Cortex of kidney (tissue), 1 donor: ENCODE data around the gene NAA25.
"Not testable (repeated sequence)": the region's sequence is repeated elsewhere in the genome, so short reads cannot be mapped to it uniquely, and the experiment has no call there.

Experiments used
- DNase-seq: peaks from one replicate; lab custom pipeline; 2025; lab: John Stamatoyannopoulos, UW

NAA25 gene

DNA sequence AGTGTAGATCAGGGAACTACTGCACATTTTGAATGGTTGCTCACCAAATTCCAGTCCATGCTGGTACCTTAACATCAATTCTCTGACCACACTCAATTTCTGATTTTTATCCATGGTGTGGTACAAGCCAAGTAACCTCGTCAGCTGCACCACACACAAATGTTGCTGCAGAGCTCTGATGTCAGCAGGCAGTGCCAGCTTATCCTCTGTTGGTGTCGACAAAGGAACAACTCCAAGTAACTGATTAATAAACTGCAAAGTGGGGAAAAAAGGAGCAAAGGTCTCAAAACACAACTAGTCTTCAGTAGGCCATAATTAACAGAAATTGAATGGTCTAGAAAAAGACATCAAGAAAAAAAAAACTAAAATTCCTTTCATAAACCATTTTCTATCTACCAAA lies 47.4 kb downstream of the NAA25 start:
- no peak for DNase-seq

DNA sequence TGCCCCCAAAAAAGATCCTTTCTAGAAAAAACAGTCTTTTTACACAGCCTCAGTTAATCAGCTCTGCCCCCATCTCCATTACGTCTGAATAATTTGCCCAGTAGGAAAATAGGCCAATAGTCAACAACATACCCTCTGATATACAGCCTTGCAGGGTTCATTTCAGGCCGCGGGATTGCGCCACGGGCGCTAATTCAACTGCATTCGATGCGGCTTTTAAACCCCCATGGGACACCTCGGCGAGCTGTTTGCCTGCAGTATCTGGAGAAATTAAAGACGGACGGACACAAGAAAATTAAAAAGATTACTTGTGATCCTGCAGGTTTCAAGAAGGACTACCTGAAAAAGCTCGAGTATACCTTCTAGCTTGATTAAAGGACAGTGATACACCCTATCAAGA lies 59.2 kb downstream of the NAA25 start:
- no peak for DNase-seq

DNA sequence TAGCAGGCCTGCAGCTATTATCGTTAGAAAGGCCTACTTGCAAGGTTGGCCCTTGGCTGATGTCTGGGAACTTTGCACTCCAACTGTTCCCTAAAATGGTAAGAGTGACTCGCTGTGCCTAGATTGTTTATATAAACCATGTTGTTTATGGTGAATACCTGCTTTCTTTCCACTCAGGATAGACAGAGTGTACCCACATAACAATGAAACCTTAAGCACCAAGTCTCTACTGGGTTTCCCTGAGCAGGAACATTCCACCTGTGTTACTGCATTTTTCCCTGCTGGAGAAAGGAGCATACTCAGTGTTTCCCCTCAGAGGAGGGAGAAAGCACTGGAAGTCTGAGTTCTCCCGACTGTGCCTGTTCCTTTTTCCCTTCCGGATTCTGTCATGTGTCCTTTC lies 62.6 kb downstream of the NAA25 start:
- DNase-seq, result no peak

DNA sequence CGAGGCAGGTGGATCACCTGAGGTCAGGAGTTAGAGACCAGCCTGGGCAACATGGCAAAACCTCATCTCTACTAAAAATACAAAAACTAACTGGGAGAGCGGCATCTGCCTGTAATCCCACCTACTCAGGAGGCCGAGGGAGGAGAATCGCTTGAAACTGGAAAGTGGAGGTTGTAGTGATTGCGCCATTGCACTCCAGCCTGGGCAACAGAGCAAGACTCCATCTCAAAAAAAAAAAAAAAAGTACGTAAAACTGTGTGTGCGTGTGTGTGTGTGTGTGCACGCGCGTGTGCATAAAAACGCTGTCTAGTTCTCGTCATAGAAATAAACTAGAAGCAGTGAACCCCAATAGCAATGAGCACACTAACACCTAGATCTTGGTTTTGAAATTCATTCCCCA lies 72.0 kb downstream of the NAA25 start:
- DNase-seq, result not testable (repeated sequence)

DNA sequence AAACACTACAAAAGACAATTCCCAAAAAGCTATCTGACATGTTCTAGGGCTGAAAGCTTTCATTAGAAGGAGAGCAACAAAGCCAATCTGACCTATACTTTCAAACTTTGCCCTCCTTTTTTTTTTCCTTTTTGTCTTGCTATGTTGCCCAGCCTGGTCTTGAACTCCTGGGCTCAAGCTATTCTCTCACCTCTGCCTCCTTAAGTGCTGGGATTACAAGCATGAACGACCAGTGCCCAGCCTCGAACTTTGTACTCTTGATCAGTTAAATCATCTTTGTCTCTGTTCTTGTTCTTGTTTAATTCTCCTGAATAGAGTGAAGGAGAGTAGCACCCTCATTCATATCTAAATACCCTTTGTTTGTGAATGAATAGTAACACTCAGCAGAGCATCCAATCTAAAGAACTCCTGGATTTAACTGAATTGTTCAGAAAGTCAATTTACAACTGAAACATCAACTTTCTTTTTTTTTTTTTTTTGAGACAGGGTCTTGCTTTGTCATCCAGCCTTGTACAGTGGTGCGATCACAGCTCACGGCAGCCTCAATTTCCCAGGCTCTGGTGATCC lies 73.3 kb downstream of the NAA25 start:
- DNase-seq, result no peak

DNA sequence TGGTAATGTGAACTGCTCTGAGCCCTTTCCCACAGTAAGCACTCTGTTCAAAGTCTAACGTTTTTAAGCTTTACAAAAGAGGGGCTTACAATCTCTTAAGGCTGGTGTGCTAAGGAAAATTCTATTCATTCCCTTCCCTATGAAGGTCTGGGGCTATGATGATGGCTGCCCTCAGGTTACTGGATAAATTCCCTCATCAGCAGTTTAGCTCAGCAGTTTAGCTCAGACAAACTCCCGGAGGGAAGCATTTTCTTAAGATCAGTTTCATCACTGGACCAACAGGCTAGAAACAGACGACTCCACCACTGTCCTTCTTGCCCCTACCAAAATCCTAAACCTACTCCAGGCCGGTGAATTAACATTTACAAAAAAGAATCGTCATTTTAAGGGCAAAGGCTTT lies 76.3 kb downstream of the NAA25 start:
- no peak for DNase-seq

DNA sequence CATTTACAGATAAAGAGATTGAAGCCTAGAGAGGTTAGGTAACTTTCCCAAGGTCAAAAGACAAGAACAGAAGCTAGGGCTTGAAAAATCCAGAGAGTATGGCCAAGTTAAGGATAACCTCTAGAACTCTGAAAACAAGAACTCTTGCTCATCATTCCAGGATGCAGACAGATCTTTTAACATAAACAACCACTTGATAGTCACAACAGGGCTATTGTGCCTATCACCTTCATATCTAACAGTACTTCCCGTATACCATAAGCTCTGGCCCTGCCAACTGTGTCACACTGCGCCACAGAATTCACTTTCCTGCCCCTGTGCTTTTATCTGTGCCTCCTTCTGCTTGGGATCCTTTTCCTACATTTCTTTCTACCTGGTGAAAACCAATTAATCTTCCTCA lies 77.1 kb downstream of the NAA25 start:
- no peak for DNase-seq

DNA sequence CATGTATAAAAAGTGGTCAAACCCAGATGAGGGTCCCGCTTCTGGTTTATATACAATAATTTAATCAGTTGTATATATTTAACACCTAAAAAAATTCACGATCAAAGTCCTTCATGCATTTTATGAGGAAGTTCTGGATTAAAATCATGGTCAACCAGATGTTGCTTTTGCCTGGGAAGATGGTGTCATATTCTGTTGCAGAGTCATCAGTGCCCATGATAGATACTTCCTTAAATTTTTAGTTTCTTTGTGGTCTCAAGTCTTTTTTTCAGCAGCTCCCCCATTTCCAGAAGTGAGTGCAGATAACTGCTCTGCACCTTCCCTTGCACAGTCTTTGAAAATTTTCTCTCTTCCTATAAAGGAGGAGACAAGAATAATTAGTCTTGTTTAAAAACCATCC lies 79.3 kb downstream of the NAA25 start:
- no peak for DNase-seq

DNA sequence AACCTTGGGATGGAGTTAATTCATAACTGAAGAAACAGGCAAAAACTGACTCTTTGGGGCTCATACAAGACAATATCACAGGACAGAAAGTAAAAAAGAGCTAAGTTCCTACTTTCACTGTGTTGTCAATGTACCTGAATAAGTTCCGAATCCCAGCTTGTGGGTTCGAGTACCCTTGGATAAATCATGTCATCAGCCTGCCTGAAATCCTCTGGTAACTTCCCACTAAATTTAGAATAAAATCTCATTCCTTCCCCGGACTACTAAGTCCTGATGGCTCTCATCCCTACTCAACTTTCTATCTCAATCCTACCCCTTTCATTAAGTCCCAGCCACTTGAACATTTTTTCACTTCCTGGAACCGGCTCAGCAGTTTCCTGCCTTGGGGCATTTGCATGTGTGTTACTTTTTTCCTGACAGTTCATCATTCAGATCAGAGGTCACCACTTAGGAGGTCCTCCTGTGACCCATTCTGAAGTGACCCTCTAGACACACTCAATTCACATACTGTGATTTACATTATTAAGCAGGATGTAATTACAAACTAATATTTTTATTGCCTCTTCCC lies 82.7 kb downstream of the NAA25 start:
- no peak for DNase-seq

DNA sequence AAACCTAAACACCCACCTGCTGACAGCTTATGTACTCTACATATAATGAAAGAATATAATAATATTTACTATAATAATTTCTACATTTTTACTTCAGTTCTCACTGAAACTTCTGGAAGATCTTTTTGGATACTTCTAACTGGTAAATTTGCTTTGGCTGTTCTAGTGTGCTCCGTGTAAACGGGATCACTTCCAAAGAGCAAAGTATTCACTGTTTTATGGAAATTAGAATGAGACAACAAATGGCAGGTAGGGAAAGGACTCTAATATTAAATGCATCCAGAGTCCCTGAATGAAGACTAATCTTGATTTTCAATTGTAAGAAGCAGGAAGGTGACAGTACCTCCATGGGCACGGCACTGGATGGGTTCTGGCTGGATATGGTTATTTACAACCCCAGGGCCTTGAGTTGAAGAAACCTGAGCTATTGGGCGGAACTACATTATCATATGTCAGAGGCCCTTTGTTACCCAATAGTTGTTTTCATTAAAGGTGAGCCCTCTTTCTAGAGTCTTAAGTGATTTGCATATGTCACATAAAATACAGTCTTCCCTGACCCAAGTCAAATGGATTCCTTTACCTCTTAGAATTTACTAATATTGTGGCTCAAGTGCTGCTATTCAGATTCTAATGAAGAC lies 84.7 kb downstream of the NAA25 start:
- DNase-seq, result no peak

DNA sequence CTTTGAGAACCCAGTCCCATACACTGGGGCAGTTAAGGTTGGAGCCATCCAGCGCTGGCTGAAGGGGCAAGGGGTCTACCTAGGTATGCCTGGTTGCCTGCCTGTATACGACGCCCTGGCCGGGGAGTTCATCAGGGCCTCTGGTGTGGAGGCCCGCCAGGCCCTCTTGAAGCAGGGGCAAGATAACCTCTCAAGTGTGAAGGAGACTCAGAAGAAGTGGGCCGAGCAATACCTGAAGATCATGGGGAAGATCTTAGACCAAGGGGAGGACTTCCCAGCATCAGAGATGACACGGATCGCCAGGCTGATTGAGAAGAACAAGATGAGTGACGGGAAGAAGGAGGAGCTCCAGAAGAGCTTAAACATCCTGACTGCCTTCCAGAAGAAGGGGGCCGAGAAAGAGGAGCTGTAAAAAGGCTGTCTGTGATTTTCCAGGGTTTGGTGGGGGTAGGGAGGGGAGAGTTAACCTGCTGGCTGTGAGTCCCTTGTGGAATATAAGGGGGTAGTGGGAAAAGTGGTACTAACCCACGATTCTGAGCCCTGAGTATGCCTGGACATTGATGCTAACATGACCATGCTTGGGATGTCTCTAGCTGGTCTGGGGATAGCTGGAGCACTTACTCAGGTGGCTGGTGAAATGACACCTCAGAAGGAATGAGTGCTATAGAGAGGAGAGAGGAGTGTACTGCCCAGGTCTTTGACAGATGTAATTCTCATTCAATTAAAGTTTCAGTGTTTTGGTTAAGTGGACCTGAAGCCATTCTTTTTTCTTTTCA lies 86.2 kb downstream of the NAA25 start:
- no peak for DNase-seq

DNA sequence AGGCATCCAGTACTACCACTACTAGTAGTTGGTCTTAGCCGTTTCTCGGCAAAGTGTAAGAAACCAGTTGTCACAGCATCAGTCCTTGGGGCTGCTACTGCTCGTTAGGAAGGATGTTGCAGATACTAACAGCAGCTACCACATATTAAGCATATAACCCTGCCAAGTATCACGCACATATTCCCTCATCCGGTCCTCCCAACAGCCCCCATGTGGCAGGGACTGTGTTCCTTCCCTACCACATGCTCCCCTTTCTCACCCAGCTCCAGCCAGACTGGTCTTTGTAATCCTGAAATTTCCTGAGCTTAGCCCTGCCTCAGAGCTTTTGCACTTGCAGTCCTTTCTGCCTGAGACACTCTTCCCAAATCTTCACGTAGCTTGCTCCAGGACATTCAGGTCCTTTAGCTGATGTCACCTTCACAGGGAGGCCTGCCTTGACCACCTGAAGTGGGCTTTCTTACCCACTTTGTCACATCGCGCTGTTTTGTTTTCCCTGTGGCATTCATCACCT lies 87.6 kb downstream of the NAA25 start:
- DNase-seq, result no peak

DNA sequence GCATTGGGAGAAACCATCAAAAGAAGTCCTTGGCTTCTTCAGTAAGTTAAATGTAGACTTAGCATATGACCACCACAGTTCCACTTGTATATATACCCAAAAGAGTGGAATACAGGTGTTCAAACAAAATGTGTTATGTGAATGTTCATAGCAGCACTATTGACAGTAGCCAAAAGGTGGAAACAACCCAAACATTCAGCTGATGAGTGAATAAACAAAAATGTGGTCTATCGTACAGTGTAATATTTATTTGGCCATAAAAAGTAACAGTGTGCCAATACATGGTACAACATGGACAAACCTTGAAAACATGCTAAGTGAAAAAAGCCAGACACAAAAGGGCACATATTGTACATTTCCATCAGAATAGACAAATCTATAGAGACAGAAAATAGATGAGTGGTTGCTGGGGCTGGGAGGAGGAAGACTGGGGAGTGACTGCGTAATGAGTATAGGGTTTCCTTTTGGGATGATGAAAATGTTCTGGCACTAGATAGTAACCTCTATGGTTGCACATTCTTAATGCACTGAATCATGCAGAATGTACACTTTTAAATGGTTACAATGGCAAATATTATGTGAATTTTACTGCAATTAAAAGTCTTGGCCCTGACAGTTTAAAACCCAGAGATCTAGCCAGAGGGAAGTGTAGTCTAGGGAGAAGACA lies 89.9 kb downstream of the NAA25 start:
- DNase-seq, result no peak

DNA sequence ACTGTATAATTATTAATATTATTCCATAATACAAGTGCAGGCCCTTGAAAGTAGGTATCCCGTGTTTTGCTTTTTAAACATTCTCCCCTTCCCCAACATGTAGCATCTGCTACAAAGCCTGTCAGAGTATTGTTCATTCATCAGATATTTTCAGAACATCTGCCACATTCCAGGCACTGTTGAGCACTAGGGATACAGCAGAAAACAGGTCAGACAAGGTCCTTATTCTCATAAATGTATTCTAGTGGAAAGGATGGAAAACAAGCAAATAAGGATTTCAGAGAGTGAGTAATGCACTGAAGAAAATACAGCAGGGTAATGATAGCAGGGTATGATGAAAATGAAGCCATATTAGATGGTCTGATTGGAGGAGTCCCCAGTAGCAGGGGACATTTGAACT lies 91.5 kb downstream of the NAA25 start:
- DNase-seq, result no peak

DNA sequence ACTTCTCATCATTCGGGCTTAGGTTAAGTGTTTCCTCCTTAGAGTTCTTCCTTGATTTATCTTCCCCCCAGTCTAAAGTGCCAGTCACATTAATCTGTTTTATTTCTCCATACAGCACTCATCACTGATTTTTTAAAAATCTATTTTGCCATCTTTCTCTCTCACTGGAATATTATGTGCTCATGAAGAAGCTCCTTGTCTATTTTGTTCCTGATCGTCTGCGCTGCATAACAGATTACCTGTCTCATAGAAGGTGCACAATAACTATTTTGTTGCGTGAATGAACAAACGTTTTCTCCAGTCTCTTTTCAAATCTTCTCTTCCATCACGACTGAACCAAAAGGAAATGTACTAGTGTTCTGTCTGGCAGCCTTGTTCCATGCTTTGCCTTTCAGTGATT lies 92.6 kb downstream of the NAA25 start:
- DNase-seq, result no peak

DNA sequence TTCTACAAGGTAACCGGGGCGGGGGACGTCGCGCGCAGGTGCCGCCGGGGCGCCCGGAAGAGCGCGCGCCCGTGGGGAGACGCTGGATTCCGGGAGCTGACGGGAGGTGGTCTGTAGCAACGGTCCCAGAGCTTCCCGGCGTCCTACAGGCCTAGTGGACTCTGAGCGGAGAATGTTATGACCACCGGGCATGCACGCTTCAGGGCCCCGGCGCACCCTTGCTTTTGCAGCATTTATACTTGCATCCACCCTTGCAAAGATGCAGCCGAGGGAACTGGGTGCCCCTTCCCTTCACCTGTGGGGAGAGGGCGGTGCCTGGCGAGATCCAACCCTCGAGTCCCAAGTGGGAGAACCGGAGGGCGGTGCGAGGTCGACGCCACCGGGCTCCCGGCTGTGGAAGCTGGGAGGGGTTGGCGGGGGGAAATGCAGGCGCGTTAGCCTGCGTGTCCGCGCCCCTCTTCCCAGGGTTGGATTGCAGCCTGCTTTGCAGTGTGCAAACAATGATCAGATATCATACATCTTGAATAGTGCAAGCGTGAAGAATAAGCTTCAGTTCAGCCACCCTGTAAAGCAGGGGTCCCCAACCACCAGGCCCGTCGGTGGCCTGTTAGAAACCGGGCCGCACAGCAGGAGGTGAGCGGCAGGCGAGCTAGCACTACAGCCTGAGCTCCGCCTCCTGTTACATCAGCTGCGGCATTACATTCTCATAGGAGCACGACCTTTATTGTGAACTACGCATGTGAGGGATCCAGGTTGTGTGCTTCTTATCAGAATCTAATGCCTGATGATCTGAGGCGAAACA lies 94.8 kb downstream of the NAA25 start:
- no peak for DNase-seq

DNA sequence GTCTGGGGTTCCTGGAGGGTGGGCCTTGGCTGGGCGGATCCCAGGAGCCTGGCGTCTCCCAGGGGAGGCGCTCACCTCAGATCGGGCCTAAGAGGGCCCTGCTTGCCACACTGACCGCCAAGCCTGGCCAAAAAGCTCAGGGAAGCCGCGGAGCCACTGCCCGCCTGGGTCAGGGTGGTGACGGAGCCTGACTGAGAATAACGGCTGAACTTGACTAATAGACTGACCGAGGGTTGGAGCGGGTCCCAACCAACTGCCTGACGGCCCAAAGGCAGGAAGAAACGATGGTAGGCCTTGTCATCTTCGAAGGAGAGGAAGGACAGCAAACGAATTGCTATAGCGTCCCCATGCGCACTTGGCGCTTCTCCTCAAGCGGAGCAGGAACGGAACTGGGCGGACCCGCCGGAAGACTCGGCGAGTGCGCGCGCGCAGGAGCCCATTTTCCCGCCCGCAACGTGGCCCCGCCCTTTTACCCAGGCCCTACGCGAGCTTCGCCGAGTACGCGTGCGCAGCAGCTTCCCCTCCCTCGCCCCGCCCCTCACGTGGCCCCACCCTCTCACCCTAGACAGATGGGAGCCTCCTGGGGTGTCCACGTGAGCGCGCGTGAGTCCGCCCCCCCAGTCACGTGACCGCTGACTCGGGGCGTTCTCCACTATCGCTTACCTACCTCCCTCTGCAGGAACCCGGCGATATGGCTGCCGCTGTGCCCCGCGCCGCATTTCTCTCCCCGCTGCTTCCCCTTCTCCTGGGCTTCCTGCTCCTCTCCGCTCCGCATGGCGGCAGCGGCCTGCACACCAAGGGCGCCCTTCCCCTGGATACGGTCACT lies 95.6 kb downstream of the NAA25 start, which contains the start of the genes ERP29 and TMEM116:
Gene ERP29, plus strand, starts transcription at position 652 of the 826 bp plus-strand sequence. Its CDS starts 40 bp downstream, at position 692.
Gene TMEM116, minus strand, starts transcription at position 391 of the 826 bp plus-strand sequence. CDS start 7,895 bp downstream, outside the sequence.
- peak; percentile 75 for DNase-seq

DNA sequence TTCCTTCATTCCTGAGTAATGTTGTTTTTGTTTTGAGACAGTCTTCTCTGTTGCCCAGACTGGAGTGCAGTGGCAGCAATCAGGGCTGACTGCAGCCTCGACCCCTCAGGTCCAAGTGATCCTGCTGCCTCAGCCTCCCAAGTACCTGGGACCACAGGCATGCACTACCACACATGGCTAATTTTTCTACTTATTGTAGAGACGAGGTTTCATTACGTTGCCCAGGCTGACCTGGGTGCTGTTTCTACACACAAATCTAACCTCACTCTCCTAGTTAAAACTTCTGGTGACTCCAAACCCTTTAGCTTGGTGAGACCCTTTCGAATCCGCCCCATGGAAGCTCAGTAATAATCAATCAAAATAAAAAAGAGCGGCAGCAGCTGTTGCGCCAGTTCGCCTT lies 96.9 kb downstream of the NAA25 start:
- DNase-seq, result no peak

DNA sequence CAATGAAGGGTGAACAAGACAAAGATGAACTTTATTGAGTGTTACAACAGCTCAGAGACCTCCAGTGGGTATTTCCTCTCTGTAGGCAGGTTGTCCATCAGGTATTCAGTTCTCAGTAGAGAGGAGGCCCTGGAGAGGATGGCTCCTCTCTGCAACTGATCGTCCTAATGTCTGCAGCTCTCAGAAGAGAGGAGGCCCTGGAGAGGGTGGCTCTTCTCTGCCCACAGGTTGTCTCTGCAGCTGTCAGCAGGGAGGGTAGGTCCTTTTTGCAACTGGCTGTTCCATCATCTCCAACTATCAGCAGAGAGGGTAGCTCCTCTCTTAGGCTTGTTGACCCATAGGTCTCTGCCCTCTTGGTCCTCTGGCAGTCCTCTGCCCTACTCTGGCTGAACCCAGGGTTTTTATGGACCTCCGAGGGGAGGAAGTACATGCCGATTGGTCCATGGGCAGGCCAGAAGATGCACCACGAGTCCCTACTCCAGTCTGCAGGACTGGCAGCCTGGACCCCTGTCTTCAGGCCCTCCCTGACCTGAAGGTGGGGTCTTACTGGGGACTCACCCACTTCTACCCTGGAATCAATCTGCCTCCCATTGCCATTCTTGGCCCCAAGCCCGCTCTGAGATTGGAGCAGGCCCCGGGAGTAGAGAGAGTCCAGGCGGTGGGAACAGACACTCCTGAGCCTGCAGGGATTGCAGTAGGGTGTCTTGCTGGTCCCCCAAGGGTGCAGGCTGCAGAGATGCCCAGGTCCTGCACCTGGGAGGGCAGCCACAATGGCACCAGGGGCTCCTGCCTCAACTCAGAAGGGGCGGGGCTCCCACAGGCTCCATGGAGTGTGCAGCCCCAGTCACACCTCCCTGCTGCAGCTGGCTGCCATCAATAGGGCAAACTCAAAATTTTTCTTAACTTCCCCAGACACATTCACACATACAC lies 97.9 kb downstream of the NAA25 start:
- DNase-seq, result no peak
